Stomach (tissue), 4 donors: ENCODE data around the gene SDHB.

Source experiments
- CTCF ChIP-seq, 7 experiments: fragments of 450-650 bp in 4 of 7; fragments of 200-600 bp in 3 of 7; sonication (generic) in 3 of 7; IDR thresholded peaks; one replicate each; pipeline ENCODE4 v1.5.1; 2016 to 2019; ENCODE audit warnings: antibody characterized with exemption in 7 of 7, control low read depth in 2 of 7, mild to moderate bottlenecking in 1 of 7
- EP300 ChIP-seq: sonication (generic); formaldehyde crosslinking; IDR thresholded peaks from one replicate; pipeline ENCODE4 v1.6.1; 2017; ENCODE audit warnings: antibody characterized with exemption
- POLR2A ChIP-seq, 4 donors: fragments of 450-650 bp; IDR thresholded peaks; one replicate each; pipeline ENCODE4 v1.6.1; 2016; ENCODE audit warnings: antibody characterized with exemption in 4 of 4, control low read depth in 2 of 4, mild to moderate bottlenecking in 1 of 4, moderate library complexity in 1 of 4
- POLR2AphosphoS5 ChIP-seq, 3 donors: sonication (generic); formaldehyde crosslinking; IDR thresholded peaks; one replicate each; pipeline ENCODE4 v1.6.1; 2016; ENCODE audit warnings: antibody characterized with exemption in 3 of 3

DNA sequence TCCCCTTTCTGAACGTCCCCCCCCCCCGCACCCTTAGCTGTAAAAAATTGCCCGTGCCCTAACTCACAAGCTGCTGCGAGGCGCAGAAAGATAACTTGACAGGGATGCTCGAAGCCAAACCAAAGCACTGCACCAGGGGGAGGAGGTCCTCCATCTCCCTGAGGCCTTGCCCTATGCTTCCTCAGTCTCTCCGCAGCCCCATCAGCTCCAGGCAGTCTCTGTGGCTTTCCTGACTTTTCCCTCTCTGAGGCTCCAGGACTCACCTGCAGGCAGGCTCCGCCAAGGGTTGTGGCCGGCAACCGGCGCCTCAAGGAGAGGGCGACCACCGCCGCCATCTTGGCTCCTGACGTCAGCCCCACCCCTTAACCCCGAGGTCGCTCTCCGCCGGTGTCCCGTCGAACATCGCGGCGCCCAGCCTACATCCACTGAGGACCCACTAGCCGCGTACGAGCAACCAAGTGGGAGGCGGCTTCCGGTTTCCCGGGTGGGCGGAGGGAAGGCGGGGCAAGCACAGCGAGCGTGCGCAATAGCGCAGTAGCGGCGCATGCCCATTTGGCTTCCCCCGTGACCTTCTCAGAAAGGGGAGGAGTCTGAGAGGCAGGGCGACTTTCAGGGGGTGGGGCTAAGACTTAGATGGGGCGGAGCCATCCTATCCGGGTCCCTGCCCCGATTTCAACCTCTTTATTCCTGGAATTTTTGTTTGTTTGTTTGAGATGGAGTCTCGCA is at the start of gene SDHB:
- TF ChIP-seq POLR2A (IDR thresholded peaks at IDR 0.05) (peak in 2 of 4 donors; percentile 77 to 89), POLR2AphosphoS5 (IDR thresholded peaks at IDR 0.05) (peak; percentile 98 to 99 (median 99)), CTCF (IDR thresholded peaks at IDR 0.05) (no peak), EP300 (no peak)
